ENCODE results near the gene EPHB1. TPM values are rescaled to one million over a fixed set of nuclear protein-coding genes. Genes with fewer than 3 reads are reported as not detected.

Gene EPHB1
- total RNA-seq, 1 experiment from 2014 or later: 7.0 TPM

DNA sequence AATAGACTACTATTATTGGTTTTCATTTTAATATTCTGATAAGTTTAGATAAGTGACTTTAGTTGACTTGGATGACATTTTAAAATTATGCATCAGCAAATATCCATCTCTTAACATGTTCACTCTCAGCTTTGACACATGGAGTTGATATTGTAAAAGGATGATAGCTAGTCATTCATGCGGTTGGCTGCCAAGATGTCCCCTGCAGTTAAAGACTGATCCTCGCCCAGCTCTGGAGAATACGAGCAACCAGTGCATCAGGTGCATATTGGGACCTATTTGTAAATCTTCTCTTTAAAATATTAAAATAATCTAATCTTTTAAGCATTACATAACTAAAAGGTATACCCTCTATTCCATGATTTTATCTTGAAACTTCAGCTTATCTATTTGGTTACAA lies 41.9 kb downstream of the EPHB1 start:
- ChIA-PET CTCF (interaction anchor here (4.5 kb wide), 1 partner anchor 41 kb away, joined by 85 read pairs; the partner anchor contains the start of gene EPHB1), POLR2A (no interaction called here)
- Mint-ChIP-seq H3K4me3 (no peak overlapping the region), H3K36me3 (no peaks in the 10 kb centered on the region), H3K27me3 (ENCODE audit: low read depth) (peaks cover 3% of the 10 kb centered on the region; the same call in 1 of the 2 replicates), H3K9me3 (no peaks in the 10 kb centered on the region), H3K27ac (no peak overlapping the region), H3K4me1 (no peaks in the 10 kb centered on the region)
- DNase-seq (ENCODE audit: low spot score) (no peak), ATAC-seq (no peak)
- no peak for TF ChIP-seq CTCF (IDR thresholded peaks at IDR 0.05)
- TF ChIP-seq ZMAT4 (CRISPR knock-in tag; IDR thresholded peaks at IDR 0.05): no peak
- TF ChIP-seq NR1H2 (CRISPR knock-in tag; IDR thresholded peaks at IDR 0.05): no peak
- TF ChIP-seq PREB (CRISPR knock-in tag; IDR thresholded peaks at IDR 0.05; ENCODE audit: borderline replicate concordance): no peak
- TF ChIP-seq FOXK1 (CRISPR knock-in tag; IDR thresholded peaks at IDR 0.05): no peak
- TF ChIP-seq TP53 (CRISPR knock-in tag; IDR thresholded peaks at IDR 0.05): no peak
- TF ChIP-seq, protein P1, sequence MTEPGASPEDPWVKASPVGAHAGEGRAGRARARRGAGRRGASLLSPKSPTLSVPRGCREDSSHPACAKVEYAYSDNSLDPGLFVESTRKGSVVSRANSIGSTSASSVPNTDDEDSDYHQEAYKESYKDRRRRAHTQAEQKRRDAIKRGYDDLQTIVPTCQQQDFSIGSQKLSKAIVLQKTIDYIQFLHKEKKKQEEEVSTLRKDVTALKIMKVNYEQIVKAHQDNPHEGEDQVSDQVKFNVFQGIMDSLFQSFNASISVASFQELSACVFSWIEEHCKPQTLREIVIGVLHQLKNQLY (CRISPR knock-in tag; IDR thresholded peaks at IDR 0.05): no peak
- TF ChIP-seq FOXJ3 (CRISPR knock-in tag; IDR thresholded peaks at IDR 0.05; ENCODE audit: borderline replicate concordance): no peak
- TF ChIP-seq, protein P2, sequence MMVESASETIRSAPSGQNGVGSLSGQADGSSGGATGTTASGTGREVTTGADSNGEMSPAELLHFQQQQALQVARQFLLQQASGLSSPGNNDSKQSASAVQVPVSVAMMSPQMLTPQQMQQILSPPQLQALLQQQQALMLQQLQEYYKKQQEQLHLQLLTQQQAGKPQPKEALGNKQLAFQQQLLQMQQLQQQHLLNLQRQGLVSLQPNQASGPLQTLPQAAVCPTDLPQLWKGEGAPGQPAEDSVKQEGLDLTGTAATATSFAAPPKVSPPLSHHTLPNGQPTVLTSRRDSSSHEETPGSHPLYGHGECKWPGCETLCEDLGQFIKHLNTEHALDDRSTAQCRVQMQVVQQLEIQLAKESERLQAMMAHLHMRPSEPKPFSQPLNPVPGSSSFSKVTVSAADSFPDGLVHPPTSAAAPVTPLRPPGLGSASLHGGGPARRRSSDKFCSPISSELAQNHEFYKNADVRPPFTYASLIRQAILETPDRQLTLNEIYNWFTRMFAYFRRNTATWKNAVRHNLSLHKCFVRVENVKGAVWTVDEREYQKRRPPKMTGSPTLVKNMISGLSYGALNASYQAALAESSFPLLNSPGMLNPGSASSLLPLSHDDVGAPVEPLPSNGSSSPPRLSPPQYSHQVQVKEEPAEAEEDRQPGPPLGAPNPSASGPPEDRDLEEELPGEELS (CRISPR knock-in tag; IDR thresholded peaks at IDR 0.05): no peak
- TF ChIP-seq AFF4 (CRISPR knock-in tag; IDR thresholded peaks at IDR 0.05; ENCODE audit: borderline replicate concordance): no peak
- TF ChIP-seq ZNF671 (CRISPR knock-in tag; IDR thresholded peaks at IDR 0.05): no peak
- TF ChIP-seq HMGA2 (CRISPR knock-in tag; IDR thresholded peaks at IDR 0.05): no peak
- TF ChIP-seq SP1 (CRISPR knock-in tag; conservative IDR thresholded peaks at IDR 0.05): no peak
- no peak for TF ChIP-seq JAZF1 (CRISPR knock-in tag; IDR thresholded peaks at IDR 0.05)

- H3K36me3 Mint-ChIP-seq: no peaks in the 10 kb centered on the region
- TF ChIP-seq NR2C2 (CRISPR knock-in tag; IDR thresholded peaks at IDR 0.05) (no peak), ERG (CRISPR knock-in tag; IDR thresholded peaks at IDR 0.05) (no peak), CTCF (IDR thresholded peaks at IDR 0.05) (peak; percentile 58)
- no peak for DNase-seq (ENCODE audit: low spot score)
- ChIA-PET POLR2A (interaction anchor here (0.5 kb wide), 1 partner anchor 158 kb away, joined by 3 read pairs; no protein-coding TSS in a partner anchor), CTCF (interaction anchor here (0.6 to 4.5 kb wide), 42 partner anchors 8 to 678 kb away, joined by 3 to 85 read pairs (median 5); partner anchors contain the start of gene EPHB1)
- no peak overlapping the region for H3K4me3 Mint-ChIP-seq
- no peak for ATAC-seq
- H3K4me1 Mint-ChIP-seq: no peaks in the 10 kb centered on the region
- 0 out of 2 replicates have a peak, but pooled peaks cover 5% of the 10 kb centered on the region for H3K9me3 Mint-ChIP-seq
- H3K27ac Mint-ChIP-seq: no peak overlapping the region
- H3K27me3 Mint-ChIP-seq (ENCODE audit: low read depth): peaks cover 7% of the 10 kb centered on the region
Measured at GRCh38 chr3:134838599-134838998, 43.5 kb downstream of the EPHB1 start.
